ENCODE results near the gene NFKB2.

NFKB2 gene

GRCh38 chr10:102395400-102396316, at the start of gene NFKB2:
TSS of gene NFKB2 (plus strand) at chr10:102395705. CDS start at chr10:102395960, 255 bp downstream.
- FAIRE-seq: no peak

- no peak for FAIRE-seq
Observed at GRCh38 chr10:102347236-102347828, 48.2 kb upstream of the NFKB2 start.

- no peak for FAIRE-seq
Observed at GRCh38 chr10:102352066-102352715, 43.3 kb upstream of the NFKB2 start.

GRCh38 chr10:102354451-102354850, 41.1 kb upstream of the NFKB2 start:
- no peak for FAIRE-seq

GRCh38 chr10:102358712-102359382, 36.7 kb upstream of the NFKB2 start:
- FAIRE-seq: no peak

- no peak for FAIRE-seq
Observed at GRCh38 chr10:102367441-102367840, 28.1 kb upstream of the NFKB2 start.

GRCh38 chr10:102368077-102368476, 27.4 kb upstream of the NFKB2 start:
- FAIRE-seq: no peak

- FAIRE-seq: peak; percentile 14
Observed at GRCh38 chr10:102371295-102371694, 24.2 kb upstream of the NFKB2 start.

GRCh38 chr10:102375250-102375649, 20.3 kb upstream of the NFKB2 start:
- no peak for FAIRE-seq

GRCh38 chr10:102375867-102376266, 19.6 kb upstream of the NFKB2 start:
- FAIRE-seq: no peak

GRCh38 chr10:102376901-102377300, 18.6 kb upstream of the NFKB2 start:
- FAIRE-seq: no peak

GRCh38 chr10:102379383-102379782, 16.1 kb upstream of the NFKB2 start:
- FAIRE-seq: no peak

- FAIRE-seq: no peak
Observed at GRCh38 chr10:102381983-102382382, 13.5 kb upstream of the NFKB2 start.

- no peak for FAIRE-seq
Observed at GRCh38 chr10:102382871-102383270, 12.6 kb upstream of the NFKB2 start.

GRCh38 chr10:102384053-102384452, 11.5 kb upstream of the NFKB2 start:
- no peak for FAIRE-seq

GRCh38 chr10:102384606-102385429, 10.7 kb upstream of the NFKB2 start:
- FAIRE-seq: no peak

GRCh38 chr10:102389894-102390293, 5.6 kb upstream of the NFKB2 start:
- FAIRE-seq: no peak

- no peak for FAIRE-seq
Observed at GRCh38 chr10:102392306-102392705, 3.2 kb upstream of the NFKB2 start.

- no peak for FAIRE-seq
Observed at GRCh38 chr10:102393411-102394078, 2.0 kb upstream of the NFKB2 start.

- FAIRE-seq: no peak
Observed at GRCh38 chr10:102394079-102394800, 1.3 kb upstream of the NFKB2 start.
